HL-60 (cell line): ENCODE results near the gene XIRP2.

ENCODE experiments used
- GABPA ChIP-seq: IDR thresholded peaks from 2 replicates; pipeline ENCODE4 v1.6.1; 2012; ENCODE audit warnings: low read depth
- TF ChIP-seq, protein P1 (sequence below): IDR thresholded peaks from one replicate; pipeline ENCODE4 v1.5.1; 2011; ENCODE audit warnings: low read length, control low read depth, inconsistent platforms; ENCODE audit not compliant: insufficient read depth

DNA sequence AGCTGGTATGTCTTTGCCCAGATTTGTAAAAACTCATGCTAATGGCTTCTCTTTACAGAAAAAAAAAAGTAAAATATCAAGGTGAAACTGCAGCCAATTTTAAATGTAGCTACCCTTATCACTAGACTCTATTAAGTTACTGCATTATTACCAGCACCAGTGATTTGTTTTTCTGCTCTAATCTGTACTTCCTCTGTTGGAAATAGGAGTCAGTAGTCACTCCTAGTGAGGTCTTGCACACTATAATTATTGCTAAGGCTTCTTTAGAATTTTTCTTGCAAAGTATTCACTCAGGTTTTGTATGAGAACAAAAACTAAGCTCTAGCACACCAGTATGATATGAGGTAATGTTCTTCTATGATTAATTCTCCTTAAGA lies 215.5 kb downstream of the XIRP2 start:
- TF ChIP-seq, protein P1, sequence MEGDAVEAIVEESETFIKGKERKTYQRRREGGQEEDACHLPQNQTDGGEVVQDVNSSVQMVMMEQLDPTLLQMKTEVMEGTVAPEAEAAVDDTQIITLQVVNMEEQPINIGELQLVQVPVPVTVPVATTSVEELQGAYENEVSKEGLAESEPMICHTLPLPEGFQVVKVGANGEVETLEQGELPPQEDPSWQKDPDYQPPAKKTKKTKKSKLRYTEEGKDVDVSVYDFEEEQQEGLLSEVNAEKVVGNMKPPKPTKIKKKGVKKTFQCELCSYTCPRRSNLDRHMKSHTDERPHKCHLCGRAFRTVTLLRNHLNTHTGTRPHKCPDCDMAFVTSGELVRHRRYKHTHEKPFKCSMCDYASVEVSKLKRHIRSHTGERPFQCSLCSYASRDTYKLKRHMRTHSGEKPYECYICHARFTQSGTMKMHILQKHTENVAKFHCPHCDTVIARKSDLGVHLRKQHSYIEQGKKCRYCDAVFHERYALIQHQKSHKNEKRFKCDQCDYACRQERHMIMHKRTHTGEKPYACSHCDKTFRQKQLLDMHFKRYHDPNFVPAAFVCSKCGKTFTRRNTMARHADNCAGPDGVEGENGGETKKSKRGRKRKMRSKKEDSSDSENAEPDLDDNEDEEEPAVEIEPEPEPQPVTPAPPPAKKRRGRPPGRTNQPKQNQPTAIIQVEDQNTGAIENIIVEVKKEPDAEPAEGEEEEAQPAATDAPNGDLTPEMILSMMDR: no peak
- TF ChIP-seq GABPA: no peak
